Measurements from ENCODE around the gene MID1IP1.

MID1IP1 gene, protein sequence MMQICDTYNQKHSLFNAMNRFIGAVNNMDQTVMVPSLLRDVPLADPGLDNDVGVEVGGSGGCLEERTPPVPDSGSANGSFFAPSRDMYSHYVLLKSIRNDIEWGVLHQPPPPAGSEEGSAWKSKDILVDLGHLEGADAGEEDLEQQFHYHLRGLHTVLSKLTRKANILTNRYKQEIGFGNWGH

DNA sequence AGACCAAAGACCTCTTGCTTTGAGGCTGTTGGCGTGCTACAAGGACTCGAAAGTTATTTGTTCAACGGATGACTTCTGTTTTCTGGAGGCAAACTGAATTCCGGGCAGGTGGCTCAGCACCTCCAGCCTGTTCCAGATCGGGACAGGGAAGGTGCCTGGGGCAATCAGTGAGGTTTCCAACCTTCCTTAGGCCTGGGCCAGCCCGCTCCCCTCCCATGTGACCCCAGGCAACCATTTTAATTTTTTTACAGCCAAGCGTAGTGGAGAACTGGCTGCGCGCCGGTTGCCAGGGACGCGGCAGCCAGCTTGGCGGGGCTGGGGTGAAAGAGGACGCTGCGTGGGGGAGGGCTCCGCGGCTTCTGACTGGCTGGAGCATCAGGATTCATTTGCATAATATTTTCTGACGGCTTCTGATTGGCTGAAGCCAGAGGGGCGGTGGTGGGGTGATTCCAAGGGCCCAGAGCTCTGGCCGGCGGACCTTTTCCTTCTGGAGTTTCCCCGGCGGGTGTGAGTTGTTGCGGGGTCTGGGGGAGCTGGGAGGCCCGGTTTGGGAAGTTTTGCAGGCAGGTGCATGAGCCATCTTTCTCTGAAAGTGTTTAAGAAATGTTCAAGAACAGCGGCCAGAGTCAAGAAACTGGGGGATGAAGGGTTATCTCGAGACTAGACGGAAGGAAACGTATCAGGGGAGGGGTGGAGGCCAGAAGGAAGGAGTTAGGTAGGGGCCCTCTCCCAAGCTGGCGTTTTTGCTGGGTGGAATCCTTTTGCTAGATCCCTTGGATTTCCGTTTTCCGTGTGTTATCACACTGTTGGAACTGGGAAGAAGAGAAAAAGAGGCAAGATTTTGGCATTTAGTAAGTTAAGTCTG, at the start of gene MID1IP1:
Gene MID1IP1 (plus strand): TSS at position 479 of the 865 bp plus-strand sequence. CDS start 3,488 bp downstream, outside the sequence.
- DNase-seq, result peak; percentile 91

DNA sequence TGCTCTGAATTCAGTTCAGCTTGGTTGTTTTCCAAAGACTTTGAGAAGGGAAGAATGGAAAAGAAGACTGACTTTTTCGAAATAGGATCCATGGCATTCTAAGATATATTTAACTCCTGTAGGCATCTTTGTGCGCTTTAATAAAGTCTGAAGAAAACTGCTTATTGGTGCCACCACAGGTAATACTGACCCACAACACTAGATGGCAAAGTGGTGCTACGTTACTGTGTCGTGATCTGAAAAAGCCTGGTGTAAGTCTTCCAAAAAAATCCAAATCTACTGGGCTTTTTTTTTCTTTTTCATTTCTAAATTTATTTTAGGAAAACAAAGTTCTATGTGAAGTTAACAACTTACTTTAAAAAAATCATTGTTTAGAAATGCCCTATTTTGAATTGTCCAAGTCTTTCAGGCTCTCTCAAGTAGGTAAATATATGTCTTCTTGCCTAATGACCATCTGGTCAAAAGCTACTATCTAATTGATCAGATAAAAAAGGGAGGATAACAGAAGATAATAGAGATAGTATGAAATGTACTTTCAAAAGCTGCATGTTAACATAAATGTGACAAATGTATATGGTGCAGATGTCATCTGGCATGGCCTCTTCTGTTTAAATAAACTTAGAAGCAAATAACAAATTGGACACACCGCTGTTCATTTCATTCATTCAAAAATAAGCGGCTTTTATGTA, 47.0 kb upstream of the MID1IP1 start:
- DNase-seq, result peak; percentile 53

DNA sequence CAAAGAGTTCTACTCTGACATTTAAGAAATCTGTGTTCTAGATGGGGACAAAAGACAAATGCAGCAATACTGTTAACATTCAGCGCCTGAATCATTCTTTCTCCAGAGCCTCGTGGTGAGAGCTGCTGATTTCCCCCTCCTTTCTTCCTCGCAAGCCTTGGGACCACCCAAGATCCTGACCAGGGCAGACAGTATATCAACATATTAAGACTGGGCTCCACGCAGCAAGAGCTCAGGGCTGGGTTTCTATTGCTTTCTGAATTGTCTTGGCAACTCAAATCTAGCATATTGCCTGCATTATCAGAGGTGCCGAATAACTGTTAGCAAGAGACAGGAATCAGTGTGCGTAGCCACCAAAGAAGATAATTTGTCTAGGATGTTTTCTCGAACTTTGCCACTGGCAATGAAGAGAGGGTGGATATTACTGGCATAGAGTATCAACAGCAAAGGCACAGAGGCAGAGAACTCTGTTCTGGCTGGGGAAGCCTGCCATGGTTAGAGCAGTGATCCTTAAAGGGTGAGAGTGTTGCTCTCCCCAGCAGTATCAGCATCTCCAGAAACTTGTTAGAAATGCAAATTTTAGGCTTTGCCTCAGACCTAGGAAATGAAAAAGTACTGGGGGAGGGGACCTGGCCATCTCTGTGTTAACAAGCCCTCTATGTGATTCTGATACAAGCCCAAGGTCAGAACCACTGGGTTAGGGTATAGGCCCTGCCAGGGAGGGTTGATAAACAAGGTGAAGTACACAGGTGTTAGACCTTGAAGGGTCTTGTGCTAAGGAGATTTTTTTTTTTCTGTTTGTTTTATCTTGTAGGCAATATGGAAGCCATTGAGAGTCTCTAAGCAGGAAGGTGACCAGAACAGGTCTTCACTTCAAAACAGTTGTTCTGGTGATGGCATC, 46.2 kb upstream of the MID1IP1 start:
- DNase-seq, result no peak

DNA sequence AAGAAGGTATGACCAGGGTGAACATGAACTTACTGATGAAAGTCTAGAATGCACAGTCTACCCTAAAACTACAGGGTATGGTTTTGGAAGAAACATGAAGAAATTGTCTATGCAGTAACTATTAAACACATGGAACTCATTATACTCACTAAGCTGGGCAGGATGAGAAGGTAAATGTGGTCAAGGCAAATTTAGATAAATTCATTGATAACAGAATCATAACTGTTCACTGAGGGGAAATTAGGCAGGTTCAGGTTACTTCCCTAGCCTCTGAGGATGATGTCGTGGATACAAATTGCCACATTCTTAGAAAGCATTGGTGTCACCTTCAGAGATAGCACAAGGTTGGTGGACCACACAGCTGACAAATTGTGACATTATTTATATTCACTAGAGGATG, 40.4 kb upstream of the MID1IP1 start:
- DNase-seq, result no peak

DNA sequence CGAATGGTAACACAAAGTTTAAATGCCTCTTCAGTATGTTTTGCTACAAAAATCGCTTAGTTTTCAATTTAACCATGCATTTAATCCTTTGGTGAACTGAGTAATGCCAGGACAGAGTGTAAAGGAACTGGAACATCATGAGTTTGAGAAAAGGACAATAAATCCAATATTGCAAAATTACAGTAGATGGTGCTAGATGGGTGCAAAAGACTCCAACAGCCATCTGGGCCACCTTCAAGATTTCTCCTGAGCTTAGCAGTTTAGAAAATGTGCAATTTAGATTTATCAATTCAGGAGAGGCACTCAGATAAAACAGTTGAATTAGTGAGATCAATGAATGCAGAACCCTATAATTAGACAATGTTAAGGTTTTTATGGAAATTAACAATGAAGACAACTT, 33.2 kb upstream of the MID1IP1 start:
- peak; percentile 55 for DNase-seq

DNA sequence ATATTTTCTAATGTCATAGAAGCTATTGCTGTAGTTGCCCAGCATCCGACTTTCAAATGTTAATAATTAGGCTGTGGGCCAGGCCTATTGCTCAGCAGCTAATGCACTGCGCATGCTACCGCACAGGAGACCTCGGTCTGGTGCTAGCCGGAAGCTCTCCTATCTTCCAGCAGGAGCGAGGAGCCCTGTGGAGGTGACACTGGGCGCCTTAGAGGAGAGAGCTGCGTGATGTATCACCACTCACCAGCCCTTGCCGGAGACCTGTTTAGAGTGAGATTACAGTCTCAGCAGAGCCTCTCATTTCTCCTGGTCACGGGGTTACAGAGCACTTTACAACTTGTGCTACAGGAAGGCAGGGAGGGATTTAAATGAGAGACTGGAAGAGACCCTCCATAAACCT, 31.1 kb upstream of the MID1IP1 start:
- DNase-seq, result no peak

DNA sequence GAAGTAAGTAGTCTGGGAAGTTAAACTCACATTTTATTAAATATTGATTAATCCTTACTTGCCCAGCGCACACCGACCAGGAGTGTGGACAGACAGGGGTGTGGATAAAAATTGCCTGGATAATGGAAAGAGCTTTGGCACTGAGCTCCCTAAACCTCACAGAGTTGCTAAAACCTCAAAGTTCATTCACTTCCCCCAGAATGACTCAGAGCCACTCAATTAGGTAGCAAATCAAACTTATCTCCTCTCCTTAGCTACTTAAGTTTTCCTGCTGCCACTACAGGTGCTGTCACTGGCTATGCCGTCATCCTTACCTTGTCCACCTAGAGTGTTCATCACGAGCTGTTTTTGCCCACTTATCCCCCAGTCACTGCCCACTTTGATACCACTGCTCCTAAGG, 27.0 kb upstream of the MID1IP1 start:
- DNase-seq, result no peak

DNA sequence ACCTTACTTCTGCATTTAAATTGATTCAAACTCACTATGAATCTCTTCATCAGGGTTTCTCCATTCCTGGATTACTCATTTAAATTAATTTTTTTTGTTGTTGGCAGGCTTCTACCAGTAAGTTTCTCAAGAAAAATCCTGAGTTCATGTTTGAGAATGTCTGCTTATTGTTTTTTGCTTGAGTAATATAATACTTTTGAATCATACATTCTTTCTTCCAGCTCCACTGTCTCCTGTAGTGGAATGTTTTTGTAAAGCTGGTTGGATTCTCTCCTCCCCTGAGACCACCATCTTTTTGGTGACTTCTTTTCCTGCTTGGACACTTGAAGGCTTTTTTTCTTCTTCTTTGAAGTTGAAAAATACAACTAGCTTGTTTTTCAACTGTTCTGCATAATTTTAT, 4.3 kb upstream of the MID1IP1 start:
- no peak for DNase-seq

DNA sequence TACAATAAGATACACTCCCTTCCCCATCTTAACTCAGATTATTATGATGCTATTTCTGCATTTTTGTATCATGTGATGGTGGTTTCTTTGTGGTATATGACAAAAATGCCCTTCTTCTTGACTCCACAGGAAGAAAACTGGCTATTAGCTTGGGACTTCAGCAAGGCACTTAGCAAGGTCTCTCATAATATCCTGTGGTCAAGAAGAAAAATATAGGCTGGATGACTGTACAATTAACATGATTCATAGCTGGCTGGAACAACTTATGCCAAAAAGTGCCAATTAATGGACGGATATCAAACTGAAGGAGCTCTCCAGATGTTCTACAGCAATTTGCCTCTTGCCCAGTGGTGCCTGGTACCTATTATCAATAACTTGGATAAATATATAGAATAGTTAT, 2.3 kb upstream of the MID1IP1 start:
- no peak for DNase-seq

DNA sequence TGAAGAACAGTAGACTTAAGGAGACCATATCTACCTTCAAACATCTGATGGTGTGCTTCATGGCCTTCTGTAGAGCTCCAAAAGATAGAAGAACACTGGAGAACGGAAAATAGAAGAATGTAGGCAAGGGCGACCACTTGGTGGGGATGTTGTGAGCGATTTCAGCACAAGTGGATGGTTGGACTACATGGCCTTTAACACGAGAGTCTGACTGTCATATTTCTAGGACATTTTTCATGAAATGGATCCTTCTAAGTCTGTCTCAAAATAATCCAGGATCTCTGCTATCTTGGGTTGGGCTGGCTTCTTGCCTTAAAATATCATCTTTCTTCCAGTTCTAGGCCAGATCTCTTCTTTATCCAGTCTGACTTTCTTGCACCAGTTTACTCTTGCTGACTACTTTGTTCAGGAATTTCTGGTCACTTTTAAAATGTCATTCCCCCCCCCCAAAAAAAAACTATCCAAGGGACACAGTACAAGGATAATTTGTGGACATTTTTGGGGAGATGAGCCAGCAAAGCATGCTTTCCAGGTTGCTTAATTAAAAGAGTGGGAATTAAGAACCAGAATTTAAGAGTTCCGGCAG, 1.2 kb upstream of the MID1IP1 start:
- peak; percentile 18 for DNase-seq

DNA sequence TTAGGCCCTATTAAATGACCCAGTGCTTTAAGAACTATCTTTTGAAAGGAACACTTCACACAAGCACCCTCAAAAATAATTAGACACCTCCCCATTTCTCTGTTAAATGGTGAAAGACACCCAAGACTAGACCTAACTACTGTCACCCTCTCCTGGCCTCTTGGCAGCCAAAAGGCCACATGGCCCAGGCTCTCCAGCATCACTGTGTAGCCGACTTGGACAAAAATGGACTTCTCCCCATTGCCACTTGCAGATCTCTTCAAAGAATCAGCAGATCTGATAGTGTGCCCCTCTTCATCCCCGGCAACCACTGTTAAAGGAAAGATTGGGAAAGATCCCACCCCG, 2.0 kb downstream of the MID1IP1 start:
- DNase-seq, result no peak

DNA sequence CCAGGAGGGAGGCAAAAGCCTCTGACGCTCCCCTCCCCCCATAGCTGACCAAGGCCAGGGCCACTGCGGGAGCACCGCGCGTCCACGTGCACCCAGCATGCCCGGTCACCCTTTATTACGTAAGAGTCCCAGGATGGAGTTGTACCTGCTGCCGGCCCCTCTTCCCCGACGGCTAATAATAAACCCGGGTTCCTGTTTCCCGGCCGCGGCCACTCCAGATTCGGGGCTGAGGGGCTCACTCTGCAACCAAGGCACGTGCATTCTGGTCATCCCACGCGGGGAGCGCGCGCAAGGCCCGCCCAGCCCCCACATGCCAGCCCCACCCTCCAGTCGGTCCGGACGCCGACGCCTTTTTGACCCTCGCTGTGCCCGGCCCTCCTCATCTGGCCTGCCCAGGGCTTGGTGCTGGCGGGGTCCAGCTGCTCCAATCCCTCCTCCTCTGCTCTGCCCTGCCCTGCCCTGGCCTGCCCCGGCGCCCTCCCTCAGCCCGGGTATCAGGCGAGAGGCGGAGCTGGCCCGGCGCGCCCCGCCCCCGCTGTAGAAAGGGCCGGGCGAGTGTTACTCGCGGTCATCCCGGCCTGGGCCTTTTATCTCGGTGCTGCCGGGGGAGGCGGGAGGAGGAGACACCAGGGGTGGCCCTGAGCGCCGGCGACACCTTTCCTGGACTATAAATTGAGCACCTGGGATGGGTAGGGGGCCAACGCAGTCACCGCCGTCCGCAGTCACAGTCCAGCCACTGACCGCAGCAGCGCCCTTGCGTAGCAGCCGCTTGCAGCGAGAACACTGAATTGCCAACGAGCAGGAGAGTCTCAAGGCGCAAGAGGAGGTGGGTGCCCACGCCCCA, 2.6 kb downstream of the MID1IP1 start:
- DNase-seq, result peak; percentile 54

DNA sequence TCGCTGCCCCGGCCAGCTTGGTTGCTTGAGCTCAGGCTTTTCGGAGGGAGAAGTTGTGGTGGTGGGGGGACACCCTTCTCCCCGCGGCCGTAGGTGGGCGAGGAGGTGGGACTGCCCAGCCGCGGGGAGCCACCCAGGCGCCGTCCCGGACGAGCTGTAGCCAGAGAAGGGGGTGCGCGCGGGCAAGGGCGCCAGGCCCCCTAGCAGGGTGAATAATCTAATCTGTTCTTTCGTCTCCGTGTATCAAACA, 3.1 kb downstream of the MID1IP1 start:
- no peak for DNase-seq

DNA sequence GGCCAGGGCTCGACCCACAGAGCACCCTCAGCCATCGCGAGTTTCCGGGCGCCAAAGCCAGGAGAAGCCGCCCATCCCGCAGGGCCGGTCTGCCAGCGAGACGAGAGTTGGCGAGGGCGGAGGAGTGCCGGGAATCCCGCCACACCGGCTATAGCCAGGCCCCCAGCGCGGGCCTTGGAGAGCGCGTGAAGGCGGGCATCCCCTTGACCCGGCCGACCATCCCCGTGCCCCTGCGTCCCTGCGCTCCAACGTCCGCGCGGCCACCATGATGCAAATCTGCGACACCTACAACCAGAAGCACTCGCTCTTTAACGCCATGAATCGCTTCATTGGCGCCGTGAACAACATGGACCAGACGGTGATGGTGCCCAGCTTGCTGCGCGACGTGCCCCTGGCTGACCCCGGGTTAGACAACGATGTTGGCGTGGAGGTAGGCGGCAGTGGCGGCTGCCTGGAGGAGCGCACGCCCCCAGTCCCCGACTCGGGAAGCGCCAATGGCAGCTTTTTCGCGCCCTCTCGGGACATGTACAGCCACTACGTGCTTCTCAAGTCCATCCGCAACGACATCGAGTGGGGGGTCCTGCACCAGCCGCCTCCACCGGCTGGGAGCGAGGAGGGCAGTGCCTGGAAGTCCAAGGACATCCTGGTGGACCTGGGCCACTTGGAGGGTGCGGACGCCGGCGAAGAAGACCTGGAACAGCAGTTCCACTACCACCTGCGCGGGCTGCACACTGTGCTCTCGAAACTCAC, 3.6 kb downstream of the MID1IP1 start:
- peak; percentile 21 for DNase-seq

DNA sequence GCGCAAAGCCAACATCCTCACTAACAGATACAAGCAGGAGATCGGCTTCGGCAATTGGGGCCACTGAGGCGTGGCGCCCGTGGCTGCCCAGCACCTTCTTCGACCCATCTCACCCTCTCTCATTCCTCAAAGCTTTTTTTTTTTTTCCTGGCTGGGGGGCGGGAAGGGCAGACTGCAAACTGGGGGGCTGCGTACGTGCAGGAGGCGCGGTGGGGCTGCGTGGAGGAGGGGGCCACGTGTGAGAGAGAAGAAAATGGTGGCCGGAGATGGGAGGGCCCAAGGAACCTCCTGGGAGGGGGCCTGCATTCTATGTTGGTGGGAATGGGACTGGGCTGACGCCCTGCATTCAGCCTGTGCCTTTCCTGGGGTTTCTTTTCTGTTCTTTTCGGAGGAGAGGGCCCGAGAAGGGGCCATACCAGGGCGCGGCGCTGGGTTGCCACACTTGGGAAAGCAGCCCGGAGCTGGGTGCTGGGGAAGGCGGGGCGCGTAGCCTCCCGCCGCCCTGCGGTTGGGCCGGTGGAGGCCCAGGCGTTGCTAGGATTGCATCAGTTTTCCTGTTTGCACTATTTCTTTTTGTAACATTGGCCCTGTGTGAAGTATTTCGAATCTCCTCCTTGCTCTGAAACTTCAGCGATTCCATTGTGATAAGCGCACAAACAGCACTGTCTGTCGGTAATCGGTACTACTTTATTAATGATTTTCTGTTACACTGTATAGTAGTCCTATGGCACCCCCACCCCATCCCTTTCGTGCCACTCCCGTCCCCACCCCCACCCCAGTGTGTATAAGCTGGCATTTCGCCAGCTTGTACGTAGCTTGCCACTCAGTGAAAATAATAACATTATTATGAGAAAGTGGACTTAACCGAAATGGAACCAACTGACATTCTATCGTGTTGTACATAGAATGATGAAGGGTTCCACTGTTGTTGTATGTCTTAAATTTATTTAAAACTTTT, 4.5 kb downstream of the MID1IP1 start:
- DNase-seq, result peak; percentile 58

DNA sequence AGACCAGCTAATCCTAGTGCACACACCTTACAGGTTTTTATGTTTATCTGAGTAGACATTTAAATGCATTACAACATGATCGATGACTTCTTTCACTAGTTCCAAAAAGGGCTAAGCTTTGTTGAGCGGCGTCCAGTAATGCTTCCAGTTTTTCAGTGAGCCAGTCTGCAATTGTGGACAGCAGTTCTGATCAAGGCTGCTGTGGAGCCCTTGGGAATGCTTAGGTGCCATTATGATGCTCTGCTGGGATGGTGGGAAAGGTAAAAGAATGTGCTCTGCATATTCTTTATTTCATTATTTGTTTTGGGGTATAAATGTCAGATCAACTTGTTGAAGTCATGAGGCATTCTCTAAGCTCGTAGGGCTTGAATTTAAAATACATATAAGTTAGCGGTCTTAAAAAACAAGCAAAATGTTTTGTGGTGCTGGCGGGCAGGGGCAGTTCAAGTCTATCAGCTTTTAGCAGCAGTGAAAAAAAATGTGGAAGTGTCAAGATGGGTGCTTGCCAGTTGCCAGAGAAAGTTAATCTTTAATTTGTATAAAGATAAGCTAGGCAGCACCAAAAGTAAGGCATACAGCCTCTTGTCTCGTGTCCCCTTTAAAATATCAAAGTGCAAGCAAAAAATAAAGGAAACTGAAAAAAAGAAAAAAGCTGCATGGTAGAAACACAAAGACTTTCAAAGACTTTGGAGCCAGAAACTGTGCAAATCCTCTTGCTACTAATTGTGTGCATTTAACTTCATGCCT, 5.8 kb downstream of the MID1IP1 start:
- no peak for DNase-seq

DNA sequence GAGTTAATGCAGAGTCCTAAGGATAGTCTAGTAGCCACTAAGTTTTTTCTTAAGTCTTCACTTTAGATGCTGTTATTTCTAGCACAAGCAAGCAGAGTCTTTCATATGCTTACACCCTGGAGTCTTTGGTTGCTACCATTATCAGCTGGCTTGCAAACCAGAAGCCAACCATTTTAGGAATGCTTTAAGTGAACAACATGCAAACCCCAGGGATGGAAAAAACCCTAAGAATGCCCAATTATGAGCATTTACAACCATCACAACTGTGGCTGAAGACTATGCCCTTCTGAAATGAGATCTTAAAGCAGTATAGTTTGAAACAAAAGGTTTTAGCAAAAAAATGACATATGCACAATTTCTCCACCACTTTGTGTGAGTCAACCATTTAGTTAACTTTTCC, 6.6 kb downstream of the MID1IP1 start:
- DNase-seq, result no peak

DNA sequence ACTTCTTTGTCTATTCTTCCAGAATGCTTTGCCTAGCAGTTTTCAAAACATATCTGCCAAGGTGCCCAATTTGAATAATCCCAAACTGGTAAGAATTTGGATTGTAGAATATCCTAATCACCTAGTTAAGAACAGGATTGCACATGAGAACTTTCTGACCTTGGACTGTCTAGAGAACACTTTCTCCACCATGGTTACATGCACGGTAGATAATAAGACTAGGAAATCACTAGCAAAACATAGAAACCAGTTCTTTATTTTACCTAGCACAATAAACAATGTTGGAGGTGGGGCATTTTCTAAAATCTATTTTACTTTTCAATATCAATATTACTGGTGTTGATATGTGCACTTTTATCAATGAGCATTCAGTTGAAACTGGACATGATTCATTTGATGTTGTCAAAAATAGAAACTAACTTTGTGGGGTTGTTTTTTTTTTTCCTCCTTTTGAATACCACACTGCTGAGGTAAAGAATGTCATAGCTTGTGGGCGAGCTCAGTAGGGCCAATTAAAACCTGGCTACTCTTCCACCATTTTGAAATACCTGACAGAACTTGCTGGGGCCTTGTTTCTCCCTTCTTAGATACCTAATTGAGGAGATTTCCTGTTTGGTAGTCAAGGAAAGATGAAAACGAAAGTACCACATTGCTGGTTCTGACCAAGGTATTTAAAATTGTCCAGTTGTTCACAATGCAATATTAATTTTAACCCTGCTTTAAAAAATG, 10.4 kb downstream of the MID1IP1 start:
- DNase-seq, result no peak

DNA sequence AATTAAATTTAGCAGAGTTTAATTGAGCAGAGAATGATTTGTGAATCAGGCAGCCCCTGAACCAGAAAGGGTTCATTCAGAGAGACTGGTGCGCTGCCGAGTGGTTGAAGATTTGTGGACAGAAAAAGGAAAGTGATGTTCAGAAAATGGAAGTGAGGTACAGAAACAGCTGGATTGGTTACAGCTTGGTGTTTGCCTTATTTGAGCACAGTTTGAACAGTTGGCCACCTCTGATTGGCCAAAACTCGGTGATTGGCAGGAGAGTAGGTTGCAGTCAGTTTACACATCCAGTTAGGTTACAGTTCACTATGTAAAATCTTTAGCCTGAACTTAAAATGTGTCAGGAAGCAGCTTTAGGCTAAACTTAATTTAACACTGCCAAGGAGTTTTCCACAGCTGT, 14.9 kb downstream of the MID1IP1 start:
- DNase-seq, result no peak
